Peyer's patch (tissue), 4 donors: ENCODE measurements around the gene STK32B. TPM values are rescaled to one million over a fixed set of nuclear protein-coding genes. Genes with fewer than 3 reads are reported as not detected.
"Not testable (repeated sequence)": the region's sequence is repeated elsewhere in the genome, so short reads cannot be mapped to it uniquely, and the experiment has no call there.

Experiments
- DNase-seq, 3 donors: peaks; one replicate each; pipeline ENCODE4 v3.0.0-alpha.2; 2017 to 2019
- H3K27ac ChIP-seq, 4 donors: fragments of 200-600 bp; sonication (generic); one replicate each; pipeline ENCODE4 v1.5.1; 2016 to 2019
- H3K27me3 ChIP-seq, 2 donors: fragments of 200-600 bp; sonication (generic); one replicate each; pipeline ENCODE4 v1.5.1; 2019
- H3K36me3 ChIP-seq, 3 donors: fragments of 200-600 bp; sonication (generic); one replicate each; pipeline ENCODE4 v1.5.1; 2016 to 2019
- H3K4me1 ChIP-seq, 4 donors: fragments of 200-600 bp; sonication (generic); one replicate each; pipeline ENCODE4 v1.5.1; 2016 to 2019
- H3K4me3 ChIP-seq, 4 donors: fragments of 200-600 bp; sonication (generic); 1 replicate in 3 of 4; 2 replicates in 1 of 4; pipeline ENCODE4 v1.5.1; 2016 to 2019; ENCODE audit warnings: mild to moderate bottlenecking in 1 of 4
- H3K9me3 ChIP-seq, 4 donors: fragments of 200-600 bp; sonication (generic); one replicate each; pipeline ENCODE4 v1.5.1; 2016 to 2019; ENCODE audit warnings: mild to moderate bottlenecking in 1 of 4
- CTCF ChIP-seq, 6 experiments: fragments of 450-650 bp in 4 of 6; fragments of 200-600 bp in 2 of 6; sonication (generic) in 1 of 6; IDR thresholded peaks; one replicate each; pipeline ENCODE4 v1.5.1; 2017 to 2019; ENCODE audit warnings: antibody characterized with exemption in 6 of 6, mild to moderate bottlenecking in 3 of 6, moderate library complexity in 1 of 6
- POLR2A ChIP-seq, 2 donors: fragments of 450-650 bp; IDR thresholded peaks; one replicate each; pipeline ENCODE4 v1.5.1; 2017; ENCODE audit warnings: antibody characterized with exemption in 2 of 2, mild to moderate bottlenecking in 2 of 2, moderate library complexity in 2 of 2
- total RNA-seq, 4 donors: library from RNA; depleted of rRNA; stranded (reverse); fragments of >200 nt; gene quantifications; one replicate each; pipeline ENCODE4 v1.1.0, GENCODE V29; 2016

The STK32B gene
- total RNA-seq, 4 donors from 2014 or later = 0.35 to 3.3 (median 1.3) TPM

GRCh38 chr4:5435823-5436222, 384.5 kb downstream of the STK32B start:
- H3K4me1 ChIP-seq = no peaks in the 10 kb centered on the region
- H3K36me3 ChIP-seq = no peaks in the 10 kb centered on the region
- no peaks in the 10 kb centered on the region for H3K9me3 ChIP-seq
- TF ChIP-seq CTCF (IDR thresholded peaks at IDR 0.05) (no peak), POLR2A (IDR thresholded peaks at IDR 0.05) (no peak)
- DNase-seq = no peak
- H3K4me3 ChIP-seq = no peak overlapping the region
- H3K27ac ChIP-seq = no peak overlapping the region
- no peaks in the 10 kb centered on the region for H3K27me3 ChIP-seq

GRCh38 chr4:5443976-5444802, 392.9 kb downstream of the STK32B start:
- not testable (repeated sequence) for H3K4me1 ChIP-seq, DNase-seq, H3K36me3 ChIP-seq, H3K9me3 ChIP-seq, H3K4me3 ChIP-seq, H3K27me3 ChIP-seq, H3K27ac ChIP-seq

- TF ChIP-seq CTCF (IDR thresholded peaks at IDR 0.05) (no peak), POLR2A (IDR thresholded peaks at IDR 0.05) (no peak)
- Histone ChIP-seq H3K27me3 (no peaks in the 10 kb centered on the region), H3K36me3 (no peaks in the 10 kb centered on the region), H3K9me3 (no peaks in the 10 kb centered on the region), H3K4me1 (no peaks in the 10 kb centered on the region), H3K27ac (no peak overlapping the region), H3K4me3 (no peak overlapping the region)
- no peak for DNase-seq
Observed at GRCh38 chr4:5444918-5445517, 393.7 kb downstream of the STK32B start.

GRCh38 chr4:5446595-5447226, 395.4 kb downstream of the STK32B start:
- Histone ChIP-seq H3K9me3 (no peaks in the 10 kb centered on the region), H3K36me3 (no peaks in the 10 kb centered on the region), H3K27ac (no peak overlapping the region), H3K4me3 (no peak overlapping the region), H3K27me3 (no peaks in the 10 kb centered on the region), H3K4me1 (no peaks in the 10 kb centered on the region)
- no peak for TF ChIP-seq CTCF (IDR thresholded peaks at IDR 0.05)
- no peak for TF ChIP-seq POLR2A (IDR thresholded peaks at IDR 0.05)
- DNase-seq = no peak

GRCh38 chr4:5447755-5448154, 396.5 kb downstream of the STK32B start:
- Histone ChIP-seq H3K36me3 (no peaks in the 10 kb centered on the region), H3K27me3 (no peaks in the 10 kb centered on the region), H3K4me1 (no peaks in the 10 kb centered on the region), H3K27ac (no peak overlapping the region), H3K4me3 (no peak overlapping the region), H3K9me3 (no peaks in the 10 kb centered on the region)
- TF ChIP-seq POLR2A (IDR thresholded peaks at IDR 0.05) (no peak), CTCF (IDR thresholded peaks at IDR 0.05) (no peak)
- no peak for DNase-seq

GRCh38 chr4:5448221-5448620, 396.9 kb downstream of the STK32B start:
- Histone ChIP-seq H3K4me3 (no peak overlapping the region), H3K9me3 (no peaks in the 10 kb centered on the region), H3K36me3 (no peaks in the 10 kb centered on the region), H3K27ac (no peak overlapping the region), H3K27me3 (no peaks in the 10 kb centered on the region), H3K4me1 (no peaks in the 10 kb centered on the region)
- TF ChIP-seq POLR2A (IDR thresholded peaks at IDR 0.05) = no peak
- no peak for TF ChIP-seq CTCF (IDR thresholded peaks at IDR 0.05)
- DNase-seq = no peak
